ENCODE data around the gene PTH2R.
"Not testable (repeated sequence)": the region's sequence is repeated elsewhere in the genome, so short reads cannot be mapped to it uniquely, and the experiment has no call there.

Gene PTH2R, protein sequence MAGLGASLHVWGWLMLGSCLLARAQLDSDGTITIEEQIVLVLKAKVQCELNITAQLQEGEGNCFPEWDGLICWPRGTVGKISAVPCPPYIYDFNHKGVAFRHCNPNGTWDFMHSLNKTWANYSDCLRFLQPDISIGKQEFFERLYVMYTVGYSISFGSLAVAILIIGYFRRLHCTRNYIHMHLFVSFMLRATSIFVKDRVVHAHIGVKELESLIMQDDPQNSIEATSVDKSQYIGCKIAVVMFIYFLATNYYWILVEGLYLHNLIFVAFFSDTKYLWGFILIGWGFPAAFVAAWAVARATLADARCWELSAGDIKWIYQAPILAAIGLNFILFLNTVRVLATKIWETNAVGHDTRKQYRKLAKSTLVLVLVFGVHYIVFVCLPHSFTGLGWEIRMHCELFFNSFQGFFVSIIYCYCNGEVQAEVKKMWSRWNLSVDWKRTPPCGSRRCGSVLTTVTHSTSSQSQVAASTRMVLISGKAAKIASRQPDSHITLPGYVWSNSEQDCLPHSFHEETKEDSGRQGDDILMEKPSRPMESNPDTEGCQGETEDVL

GRCh38 chr2:208406474-208407451 is at the start of gene PTH2R:
Gene PTH2R (plus strand): TSS chr2:208406792. CDS start chr2:208407044, 252 bp downstream.
- DNase-seq (ENCODE audit: low spot score): no peak

DNA sequence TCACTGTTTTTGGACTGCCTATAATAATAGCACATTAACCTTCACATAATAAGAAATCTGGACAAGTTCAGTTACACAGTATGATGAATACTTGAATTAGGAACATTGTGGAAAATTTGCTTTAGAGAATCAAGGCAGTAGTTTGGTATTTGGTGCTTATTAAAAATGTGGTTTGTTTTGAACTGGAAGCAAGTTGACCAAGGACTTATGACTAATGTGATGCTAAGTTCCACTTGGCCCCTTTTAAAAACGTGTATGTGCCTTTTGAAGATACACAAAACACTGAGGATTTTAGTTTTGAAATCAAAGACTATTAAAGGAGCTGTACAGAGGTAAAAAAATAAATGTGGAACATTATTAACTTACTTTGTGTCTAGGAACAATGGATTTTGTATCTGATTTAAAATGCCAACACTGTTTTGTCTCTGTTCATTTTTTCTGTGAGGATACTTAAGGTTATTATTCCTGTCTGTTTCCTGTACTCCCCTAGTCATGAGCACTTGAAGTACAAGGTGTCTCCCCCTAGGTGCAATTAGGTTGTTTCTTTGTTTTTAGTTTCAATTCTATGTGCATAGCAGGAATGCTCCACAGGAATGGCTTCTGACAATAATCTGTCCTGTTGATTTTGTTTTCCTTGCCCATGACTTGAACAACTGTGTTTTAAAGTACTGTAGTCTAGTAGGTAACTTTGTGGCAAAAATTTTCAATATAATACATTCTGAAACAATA is 49.6 kb upstream of the PTH2R start:
- DNase-seq (ENCODE audit: low spot score): no peak

DNA sequence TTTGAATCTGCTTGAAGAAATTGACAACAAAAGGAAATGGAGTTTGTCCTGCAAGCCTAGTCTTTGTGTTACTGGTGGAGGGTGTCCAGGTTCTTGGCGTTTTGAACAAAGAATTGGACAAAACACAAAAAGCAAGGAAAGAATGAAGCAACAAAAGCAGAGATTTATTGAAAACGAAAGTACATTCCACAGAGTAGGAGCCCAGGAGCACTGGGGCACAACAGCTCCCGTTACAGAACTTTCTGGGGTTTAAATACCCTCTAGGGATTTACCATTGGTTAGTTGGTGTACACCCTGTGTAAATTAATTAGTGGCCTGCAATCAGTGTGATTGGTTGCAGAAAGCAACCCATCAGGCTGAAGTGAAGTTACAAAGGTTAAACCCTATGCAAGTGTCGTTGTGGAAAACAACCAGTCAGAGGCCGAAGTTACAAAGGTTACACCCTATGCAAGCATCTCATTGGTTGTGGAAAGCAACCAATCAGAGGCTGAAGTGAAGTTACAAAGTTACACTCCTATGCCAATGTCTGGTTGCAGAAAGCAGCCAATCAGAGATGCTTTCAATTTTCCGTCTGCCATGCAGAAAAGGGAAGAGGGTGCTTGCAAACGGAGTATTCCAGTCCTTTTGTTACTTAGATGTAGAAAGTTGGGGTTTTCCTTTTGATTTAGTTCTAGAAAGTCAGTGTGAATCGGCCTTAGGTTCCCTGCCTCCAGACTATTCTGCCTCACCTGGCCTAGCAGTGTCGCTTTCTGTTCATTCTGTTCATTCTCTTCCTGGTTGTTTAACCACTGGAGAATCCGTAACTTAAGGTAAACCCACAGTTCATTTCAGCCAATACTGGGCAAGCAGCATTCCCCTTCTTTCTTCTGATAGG is 47.6 kb upstream of the PTH2R start:
- peak; percentile 3 for DNase-seq (ENCODE audit: low spot score)

- no peak for DNase-seq (ENCODE audit: low spot score)
Observed at GRCh38 chr2:208359632-208359986, 47.0 kb upstream of the PTH2R start.

DNA sequence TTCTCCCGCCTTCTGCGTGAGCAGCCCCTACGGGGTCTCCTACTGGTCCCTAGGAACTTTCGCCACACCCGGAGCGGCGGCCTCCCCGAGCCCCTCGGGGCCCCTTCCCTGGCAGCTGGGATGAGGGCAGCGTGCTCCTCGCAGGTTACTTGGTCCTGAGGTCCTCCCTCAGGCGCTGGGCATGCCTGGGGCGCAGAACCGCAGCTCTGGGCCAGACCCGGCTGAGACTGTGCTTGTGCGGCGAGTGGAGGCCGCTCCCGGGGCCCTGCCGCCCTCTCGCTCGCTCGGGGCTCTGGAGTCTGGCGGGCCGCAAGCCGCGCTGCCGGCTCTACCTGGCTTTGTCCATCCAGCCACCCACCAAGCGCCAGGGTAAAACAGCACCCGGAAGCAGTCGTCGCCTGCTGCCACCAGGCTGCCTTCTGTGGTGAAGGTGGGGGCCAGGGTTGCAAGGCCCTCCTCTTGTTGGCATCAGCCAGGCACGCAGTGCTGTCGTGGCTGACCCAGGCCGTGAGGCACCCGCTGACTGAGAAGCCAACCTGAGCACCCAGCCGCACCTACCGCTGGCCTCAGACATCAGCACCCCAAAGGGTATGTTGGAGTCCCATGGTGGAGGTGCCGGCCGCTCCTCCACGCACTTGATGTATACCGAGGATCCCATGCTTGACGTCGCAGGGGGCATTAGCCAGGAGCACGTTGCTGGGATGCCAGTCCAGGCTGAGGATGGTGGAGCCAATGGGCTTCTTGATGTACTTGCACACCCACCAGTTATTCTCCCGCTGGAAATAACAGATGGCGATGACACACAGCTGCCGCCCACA is 46.1 kb upstream of the PTH2R start:
- DNase-seq (ENCODE audit: low spot score): no peak

DNA sequence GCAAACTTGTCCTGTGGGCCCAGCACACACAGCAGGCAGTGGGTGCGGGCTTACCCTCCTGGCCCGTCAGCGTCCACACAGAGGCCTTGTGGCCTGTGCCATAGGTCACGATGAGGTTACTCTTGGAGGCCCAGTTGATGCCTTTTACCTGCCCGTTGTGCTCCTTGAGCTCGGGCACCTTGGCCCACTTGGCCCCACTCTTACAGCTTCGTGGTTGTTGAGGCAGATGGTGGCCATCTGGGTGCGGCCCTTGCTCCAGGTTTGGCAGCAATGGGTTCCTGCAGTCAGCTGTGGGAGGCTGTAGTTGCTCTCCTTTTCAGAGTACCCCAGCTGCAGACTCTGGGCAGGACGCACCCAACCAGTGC is 45.5 kb upstream of the PTH2R start:
- DNase-seq (ENCODE audit: low spot score): no peak

- DNase-seq (ENCODE audit: low spot score): no peak
Observed at GRCh38 chr2:208363485-208363884, 43.1 kb upstream of the PTH2R start.

GRCh38 chr2:208366215-208367127 is 40.1 kb upstream of the PTH2R start:
- no peak for DNase-seq (ENCODE audit: low spot score)

- no peak for DNase-seq (ENCODE audit: low spot score)
Observed at GRCh38 chr2:208369091-208369490, 37.5 kb upstream of the PTH2R start.

DNA sequence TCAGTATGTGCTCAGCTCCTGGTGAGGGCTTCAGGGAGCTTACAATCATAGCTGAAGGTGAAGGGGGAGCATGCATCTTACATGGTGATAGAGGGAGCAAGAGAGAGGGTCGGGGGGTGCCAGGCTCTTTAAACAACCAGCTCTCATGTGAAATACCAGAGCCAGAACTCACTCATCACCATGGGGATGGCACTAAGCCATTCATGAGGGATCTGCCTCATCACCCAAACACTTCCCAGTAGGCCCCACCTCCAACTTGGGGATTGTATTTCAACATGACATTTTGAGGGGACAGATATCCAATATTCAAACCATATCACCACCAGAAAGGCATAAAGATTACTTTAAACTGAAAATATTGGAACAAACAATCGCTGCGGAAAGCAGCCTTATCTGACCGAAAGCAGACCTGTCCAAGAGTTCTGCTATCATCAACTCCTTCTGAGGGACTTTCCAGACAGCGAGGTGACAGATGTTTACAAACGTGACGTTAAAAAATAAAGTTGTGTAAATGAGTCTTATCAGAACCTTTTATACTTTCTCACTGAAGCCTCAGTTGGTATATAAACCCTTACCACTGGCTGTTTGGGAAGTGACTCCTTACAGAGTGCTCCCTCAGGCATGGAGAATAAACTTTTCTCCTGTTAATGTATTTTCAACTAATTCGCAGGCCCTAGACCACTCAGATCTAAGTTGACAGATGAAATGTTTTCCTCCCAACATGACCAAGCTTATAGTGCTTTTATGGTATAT is 35.5 kb upstream of the PTH2R start:
- no peak for DNase-seq (ENCODE audit: low spot score)

DNA sequence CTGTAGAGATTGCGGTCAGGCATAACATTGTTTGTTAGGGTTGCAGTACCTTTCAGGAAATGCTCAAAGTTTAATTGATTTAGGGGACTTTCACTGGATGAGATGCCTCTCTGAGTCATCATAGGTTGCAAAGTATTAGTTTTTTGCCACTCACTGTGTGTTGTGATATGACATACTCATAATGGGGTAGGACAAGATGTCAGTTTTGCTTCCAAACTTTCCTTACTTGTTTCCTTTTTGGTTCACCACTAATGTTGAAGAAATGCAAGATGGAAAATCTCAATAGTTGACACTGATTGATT is 35.0 kb upstream of the PTH2R start:
- no peak for DNase-seq (ENCODE audit: low spot score)

- peak; percentile 40 for DNase-seq (ENCODE audit: low spot score)
Observed at GRCh38 chr2:208373460-208374089, 33.0 kb upstream of the PTH2R start.

DNA sequence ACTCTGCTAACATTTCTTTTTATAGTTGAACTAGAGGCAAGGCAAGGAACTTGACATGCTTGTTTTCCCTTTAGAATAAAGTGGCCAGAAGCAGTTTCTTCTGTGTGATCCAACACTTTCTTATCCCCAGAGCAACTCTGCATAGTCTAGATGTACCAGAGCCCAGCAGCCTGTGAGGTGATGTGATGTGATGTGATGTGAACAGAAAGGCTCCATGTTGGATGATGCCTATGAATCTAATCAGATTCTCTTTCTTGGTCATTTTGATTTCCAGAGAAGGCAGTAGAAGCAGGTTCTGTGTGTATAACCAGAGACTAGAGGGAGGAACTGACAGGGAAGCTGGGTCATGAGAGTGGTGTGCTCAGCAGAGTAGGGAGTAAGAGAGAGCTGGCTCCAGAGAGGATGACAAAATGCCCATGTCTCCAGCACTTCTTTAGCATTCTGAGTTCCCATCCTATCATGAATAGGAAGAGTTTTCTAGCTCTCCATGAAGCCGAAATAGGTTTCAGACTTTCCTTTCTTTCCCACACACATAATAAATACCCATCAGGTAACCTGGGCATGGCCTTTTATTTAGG is 31.0 kb upstream of the PTH2R start:
- no peak for DNase-seq (ENCODE audit: low spot score)

GRCh38 chr2:208377344-208377860 is 29.2 kb upstream of the PTH2R start:
- not testable (repeated sequence) for DNase-seq (ENCODE audit: low spot score)

GRCh38 chr2:208379192-208379591 is 27.4 kb upstream of the PTH2R start:
- no peak for DNase-seq (ENCODE audit: low spot score)

DNA sequence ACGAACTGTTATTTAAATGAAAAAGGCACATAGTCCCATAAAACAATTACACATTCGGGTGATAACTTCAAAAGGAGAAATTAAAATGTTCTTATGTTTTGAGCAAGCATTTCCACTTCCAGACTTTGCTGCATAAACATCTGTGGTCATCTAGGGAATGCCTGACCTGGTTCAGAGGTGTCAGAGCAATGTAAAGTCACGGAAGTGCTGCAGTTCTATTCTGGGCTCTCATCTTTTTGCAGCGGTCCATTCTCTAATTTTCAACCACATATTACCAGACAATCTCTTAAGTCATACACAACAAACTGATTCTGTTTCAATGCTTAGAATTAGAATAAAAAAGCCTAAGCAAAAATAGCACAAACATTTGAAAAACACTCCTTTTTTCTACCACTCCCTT is 22.0 kb upstream of the PTH2R start:
- DNase-seq (ENCODE audit: low spot score): no peak

DNA sequence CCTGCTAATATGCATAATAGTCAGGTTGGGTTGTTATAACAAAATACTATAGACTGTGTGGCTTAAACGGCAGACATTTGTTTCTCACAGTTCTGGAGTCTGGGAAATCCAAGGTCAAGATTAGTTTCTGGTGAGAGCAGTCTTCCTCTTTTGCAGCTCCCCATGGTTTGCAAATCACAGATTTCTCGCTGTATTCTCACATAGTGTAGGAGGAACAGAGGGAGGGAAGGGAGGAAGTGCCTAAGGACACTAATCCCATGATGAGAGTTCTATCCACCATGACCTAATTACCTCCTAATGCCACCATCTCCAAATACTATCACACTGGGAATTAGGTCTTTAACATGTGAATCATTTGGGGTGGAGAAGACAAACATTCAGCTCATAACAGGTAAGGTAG is 20.1 kb upstream of the PTH2R start:
- no peak for DNase-seq (ENCODE audit: low spot score)
